GM19238 (cell line): ENCODE data around the gene PHGDH.
"Not testable (repeated sequence)": the region's sequence is repeated elsewhere in the genome, so short reads cannot be mapped to it uniquely, and the experiment has no call there.

Source experiments
- DNase-seq: peaks from one replicate; pipeline ENCODE4 v3.0.0; 2011; ENCODE audit warnings: low spot score; ENCODE audit not compliant: insufficient read length

Gene PHGDH

GRCh38 chr1:119711804-119712341, at the start of gene PHGDH:
TSS of gene PHGDH (plus strand) at chr1:119711934. CDS start at chr1:119712023, 89 bp downstream.
- peak; percentile 51 for DNase-seq

- peak; percentile 44 for DNase-seq
These were observed 49.7 kb upstream of the PHGDH start for GRCh38 chr1:119662034-119662437.

GRCh38 chr1:119664067-119664466, 47.7 kb upstream of the PHGDH start:
- DNase-seq: no peak

GRCh38 chr1:119667173-119667572, 44.6 kb upstream of the PHGDH start:
- DNase-seq: no peak

- DNase-seq: no peak
These were observed 40.8 kb upstream of the PHGDH start for GRCh38 chr1:119670898-119671297.

DNA sequence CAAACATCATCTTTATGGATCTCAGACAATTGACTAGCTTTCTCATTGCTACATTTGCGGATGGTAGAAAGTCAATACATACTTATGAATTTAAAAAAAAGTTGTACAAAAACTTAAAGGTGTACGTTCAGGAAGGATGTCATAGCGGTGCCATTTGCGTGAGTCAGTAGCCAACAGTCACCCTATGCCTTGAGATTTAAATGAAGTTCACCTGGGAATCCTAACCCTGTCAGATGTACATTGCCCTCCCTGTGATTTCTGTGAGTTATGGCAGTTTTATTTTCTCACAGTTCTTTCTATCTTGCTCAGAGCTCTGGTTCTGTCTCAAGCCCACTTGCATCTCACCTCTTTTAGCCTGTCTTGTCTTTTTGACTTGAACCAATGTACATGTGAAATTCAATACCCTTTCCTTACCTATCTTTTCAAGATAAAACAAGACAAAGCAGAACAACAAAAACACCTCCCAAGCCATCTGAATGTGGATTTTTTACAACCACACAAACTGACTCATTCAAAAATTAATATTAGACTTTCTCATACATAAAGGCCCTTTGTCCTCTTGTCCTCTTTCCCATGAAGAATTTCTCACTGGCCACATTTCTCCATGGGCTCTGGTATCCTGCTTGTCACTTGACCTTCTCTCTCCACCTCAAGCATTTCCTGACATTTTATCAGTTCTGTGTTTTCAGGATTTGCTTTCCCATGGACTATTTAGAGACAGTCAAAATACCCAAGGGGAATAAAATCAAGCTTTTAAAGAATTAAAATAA, 38.4 kb upstream of the PHGDH start:
- DNase-seq: no peak

- DNase-seq: no peak
These were observed 37.6 kb upstream of the PHGDH start for GRCh38 chr1:119674111-119674526.

DNA sequence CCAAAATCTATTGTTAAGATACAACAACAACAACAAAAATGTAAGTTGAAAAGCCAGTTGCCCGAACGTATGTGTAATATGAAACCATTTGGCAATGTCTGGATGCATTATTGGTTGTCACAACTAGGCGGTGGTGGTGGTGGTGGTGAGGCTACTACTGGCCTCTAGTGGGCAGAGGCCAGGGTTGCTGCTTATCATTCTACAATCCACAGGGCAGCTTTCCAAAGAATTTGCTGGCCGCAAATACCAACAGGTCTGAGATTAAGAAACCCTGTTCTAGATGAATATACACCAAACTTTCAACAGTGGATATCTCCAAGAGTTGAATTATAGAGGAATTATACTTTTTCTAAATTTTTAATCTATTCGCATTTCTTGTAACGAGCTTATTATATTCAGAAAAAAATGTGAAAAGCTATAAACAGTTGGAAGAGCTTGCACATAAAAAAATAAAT, 36.9 kb upstream of the PHGDH start:
- DNase-seq: no peak

DNA sequence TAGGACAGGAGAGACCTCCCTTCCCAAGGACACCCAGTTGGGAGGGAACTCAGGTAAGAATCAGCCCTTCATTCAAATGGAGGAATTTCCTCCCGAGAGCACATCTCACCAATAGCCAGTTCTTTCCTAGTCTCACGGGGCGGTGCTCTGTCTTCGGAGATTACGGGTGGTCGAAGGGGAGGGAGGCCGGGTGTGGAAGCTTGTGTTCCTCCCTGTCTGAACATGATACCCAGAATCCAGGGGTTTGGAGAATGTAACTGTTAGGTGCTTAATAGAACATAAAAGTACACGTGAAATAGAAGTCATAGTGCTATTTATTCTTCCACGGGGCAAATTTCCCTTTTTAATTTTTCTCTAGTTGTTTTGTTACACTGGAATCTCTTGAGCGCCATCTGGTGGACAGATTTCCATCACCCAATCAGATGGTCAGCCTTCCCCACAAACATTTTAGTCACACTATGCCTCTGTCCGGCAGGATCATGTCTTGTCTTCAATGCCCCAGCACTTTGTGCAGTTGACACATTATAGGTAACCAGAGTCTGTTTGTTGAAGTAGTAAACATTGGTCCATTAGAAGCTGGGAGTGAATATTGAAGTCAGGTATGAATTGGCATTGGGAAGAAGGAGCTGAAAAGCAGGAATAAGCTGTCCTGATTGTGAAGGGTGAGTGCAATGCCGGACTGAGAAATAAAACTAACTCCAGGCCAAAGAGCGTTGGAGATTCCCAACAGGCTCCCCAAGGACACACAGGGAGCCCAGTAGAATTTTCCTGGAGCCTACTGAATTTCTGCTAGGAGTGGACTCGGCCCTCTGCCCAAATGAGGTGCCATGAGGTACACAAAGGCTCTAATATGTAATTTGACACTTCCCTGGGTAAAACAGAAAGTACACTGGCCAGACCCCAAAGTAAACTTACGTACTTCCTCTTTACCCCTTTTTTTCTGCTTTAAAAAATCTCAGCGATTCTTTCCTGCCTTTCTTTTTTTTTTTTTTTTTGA, 36.1 kb upstream of the PHGDH start:
- peak; percentile 44 for DNase-seq

DNA sequence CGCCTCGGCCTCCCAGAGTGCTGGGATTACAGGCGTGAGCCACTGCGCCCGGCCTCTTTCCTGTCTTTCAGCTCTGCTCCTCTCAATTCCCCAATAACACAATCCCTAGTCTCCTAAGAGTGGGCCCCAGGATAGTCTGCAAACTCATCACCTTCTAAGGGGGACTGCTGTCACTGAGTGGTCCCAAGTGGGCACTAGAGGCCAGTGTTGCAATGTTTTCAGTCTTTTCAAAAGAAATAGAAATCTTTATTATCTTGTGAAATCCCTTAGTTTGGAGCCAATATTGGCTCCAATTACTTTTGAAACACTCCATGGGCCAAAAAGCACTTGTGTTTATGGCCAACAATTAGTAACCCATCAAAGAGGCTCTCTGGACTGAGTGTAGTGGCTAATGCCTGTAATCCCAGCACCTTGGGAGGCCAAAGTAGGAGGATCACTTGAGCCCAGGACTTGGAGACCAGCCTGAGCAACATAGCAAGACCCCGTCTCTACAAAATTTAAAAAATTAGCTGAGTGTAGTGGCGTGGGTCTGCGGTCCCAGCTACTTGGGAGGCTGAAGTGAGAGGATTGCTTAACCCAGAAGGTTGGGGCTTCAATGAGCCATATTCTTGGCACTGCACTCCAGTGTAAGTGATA, 35.0 kb upstream of the PHGDH start:
- no peak for DNase-seq

DNA sequence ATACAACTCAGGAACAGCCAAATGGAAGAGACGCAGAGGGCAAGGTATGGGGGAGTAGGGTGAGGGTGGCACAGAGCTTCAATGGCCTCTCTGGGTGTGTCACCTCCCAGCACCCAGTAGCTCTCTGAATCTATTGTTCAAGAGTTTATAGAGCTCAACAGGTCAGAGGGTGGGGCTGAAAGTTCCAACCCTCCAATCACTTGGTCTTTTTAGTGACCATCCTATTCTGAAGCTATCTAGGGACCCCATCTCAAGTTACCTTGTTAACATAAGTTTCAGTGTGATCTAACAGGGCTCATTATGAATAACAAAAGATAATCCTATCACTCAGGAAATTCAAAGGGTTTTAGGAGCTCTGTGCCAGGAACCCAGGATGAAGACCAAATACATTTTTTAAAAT, 32.5 kb upstream of the PHGDH start:
- no peak for DNase-seq

DNA sequence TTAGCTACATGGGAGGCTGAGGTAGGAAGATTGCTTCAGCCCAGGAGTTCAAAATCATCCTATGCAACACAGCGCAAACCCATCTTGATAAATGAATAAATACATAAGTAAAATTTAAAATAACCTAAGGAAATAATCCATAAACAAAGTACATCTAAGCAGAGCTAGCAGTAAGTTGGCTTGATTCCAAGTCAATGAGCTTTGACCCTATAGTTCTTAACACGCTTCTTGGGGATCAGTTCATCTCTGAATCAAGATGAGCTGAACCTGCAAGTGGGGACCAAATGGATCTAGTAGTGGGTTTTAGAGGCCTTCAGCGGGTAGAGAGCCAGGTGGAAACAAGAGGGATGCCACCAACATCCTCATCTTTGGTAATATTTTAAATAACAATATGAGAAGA, 31.5 kb upstream of the PHGDH start:
- no peak for DNase-seq

DNA sequence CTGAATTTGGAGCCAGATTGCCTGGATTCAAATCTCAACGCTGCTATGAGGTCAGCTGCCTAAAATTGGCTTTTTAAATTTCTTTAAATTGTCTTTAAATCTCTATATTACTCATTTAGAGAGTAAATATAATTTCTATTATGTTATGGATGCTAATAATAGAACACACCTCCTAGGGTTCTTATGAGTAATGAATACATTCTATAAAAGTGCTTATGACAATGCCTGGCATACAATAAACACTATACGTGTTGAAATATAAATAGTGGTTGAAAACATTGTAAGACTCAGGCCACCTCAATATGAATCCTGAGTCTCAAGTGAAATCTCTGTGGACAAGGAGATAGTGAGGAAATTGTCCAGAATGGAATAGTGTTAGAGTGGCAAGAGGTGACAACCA, 31.0 kb upstream of the PHGDH start:
- no peak for DNase-seq

- no peak for DNase-seq
These were observed 30.2 kb upstream of the PHGDH start for GRCh38 chr1:119681560-119681959.

GRCh38 chr1:119682141-119682540, 29.6 kb upstream of the PHGDH start:
- no peak for DNase-seq

DNA sequence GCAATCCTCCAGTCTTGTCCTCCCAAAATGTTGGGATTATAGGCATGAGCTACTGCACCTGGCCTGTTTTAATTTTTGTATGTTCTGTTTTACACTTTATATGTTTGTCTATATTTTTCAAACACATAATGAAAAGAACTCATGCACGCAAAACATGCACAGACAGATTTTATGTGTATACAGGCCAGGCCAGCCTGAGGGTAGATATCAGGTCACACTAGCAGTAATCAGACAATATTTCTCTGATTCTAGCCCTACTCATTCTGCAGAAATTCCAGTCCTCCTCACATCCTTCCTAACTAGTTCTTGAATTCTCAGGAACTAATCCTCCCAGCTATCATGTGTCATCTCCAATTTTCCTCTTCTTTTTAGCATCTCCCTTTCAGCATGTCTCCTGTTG, 27.8 kb upstream of the PHGDH start:
- no peak for DNase-seq

GRCh38 chr1:119686661-119687060, 25.1 kb upstream of the PHGDH start:
- no peak for DNase-seq

GRCh38 chr1:119687434-119688079, 24.2 kb upstream of the PHGDH start:
- no peak for DNase-seq

DNA sequence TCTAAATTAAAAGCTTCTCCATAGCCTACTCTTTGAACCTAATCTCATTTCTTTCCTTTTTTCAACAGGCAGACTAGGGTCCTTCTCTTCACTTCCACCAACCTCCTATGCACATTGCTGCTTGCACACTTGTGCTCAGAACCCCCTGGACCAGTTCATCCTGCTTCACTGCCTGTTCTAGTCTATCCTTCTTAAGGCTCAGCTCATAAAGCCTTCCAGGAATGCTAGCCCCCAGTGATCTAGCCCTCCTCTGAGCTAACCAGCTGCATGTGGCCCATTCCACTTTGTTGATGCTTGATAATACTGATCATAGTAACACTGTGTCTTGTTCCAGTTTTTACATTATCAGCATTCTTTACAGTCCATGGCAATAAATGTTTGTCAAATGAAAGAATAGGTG, 22.9 kb upstream of the PHGDH start:
- DNase-seq: no peak

GRCh38 chr1:119689511-119689910, 22.2 kb upstream of the PHGDH start:
- no peak for DNase-seq

DNA sequence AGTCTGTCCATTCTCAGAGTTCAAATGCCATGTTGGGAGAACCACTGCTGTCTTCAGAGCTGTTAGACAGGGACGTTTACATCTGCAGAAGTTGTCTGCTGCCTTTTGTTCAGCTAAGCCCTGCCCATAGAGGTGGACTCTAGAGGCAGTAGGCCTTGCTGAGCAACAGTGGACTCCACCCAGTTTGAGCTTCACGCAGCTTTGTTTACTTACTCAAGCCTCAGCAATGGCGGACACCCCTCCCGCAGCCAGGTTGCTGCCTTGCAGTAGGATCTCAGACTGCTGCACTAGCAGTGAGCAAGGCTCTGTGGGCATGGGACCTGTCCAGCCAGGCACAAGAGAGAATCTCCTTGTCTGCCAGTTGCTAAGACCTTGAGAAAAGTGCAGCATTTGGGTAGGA, 14.9 kb upstream of the PHGDH start:
- DNase-seq: not testable (repeated sequence)
